Neural progenitor cell (in vitro differentiated cells): ENCODE results near the gene PHF14.

Experiments
- EZH2 ChIP-seq: fragments of 200-600 bp; sonication (generic); IDR thresholded peaks from 2 replicates; pipeline ENCODE4 v1.6.1; 2017; ENCODE audit warnings: antibody characterized with exemption, mild to moderate bottlenecking, moderate library complexity
- TF ChIP-seq, protein P1 (sequence below): fragments of 200-600 bp; sonication (generic); IDR thresholded peaks from 2 replicates; pipeline ENCODE4 v1.5.1; 2017; ENCODE audit warnings: antibody characterized with exemption, mild to moderate bottlenecking

- TF ChIP-seq, protein P1, sequence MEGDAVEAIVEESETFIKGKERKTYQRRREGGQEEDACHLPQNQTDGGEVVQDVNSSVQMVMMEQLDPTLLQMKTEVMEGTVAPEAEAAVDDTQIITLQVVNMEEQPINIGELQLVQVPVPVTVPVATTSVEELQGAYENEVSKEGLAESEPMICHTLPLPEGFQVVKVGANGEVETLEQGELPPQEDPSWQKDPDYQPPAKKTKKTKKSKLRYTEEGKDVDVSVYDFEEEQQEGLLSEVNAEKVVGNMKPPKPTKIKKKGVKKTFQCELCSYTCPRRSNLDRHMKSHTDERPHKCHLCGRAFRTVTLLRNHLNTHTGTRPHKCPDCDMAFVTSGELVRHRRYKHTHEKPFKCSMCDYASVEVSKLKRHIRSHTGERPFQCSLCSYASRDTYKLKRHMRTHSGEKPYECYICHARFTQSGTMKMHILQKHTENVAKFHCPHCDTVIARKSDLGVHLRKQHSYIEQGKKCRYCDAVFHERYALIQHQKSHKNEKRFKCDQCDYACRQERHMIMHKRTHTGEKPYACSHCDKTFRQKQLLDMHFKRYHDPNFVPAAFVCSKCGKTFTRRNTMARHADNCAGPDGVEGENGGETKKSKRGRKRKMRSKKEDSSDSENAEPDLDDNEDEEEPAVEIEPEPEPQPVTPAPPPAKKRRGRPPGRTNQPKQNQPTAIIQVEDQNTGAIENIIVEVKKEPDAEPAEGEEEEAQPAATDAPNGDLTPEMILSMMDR: no peak
- TF ChIP-seq EZH2: no peak
Observed at GRCh38 chr7:11069591-11069990, 95.9 kb downstream of the PHF14 start.
